ENCODE data around the gene CHSY1. TPM values are rescaled to one million over a fixed set of nuclear protein-coding genes. Genes with fewer than 3 reads are reported as not detected.

Gene CHSY1
- total RNA-seq = 61.7 and 101 TPM in 2 replicates

GRCh38 chr15:101251830-101252820, at the start of gene CHSY1:
CHSY1 (minus strand) TSS chr15:101252048; CDS start chr15:101251456, 592 bp downstream.

GRCh38 chr15:101294731-101295606, 43.1 kb upstream of the CHSY1 start, which contains the start of gene SNRPA1:
SNRPA1 (minus strand) TSS chr15:101295248; CDS start chr15:101295178, 70 bp downstream.

DNA sequence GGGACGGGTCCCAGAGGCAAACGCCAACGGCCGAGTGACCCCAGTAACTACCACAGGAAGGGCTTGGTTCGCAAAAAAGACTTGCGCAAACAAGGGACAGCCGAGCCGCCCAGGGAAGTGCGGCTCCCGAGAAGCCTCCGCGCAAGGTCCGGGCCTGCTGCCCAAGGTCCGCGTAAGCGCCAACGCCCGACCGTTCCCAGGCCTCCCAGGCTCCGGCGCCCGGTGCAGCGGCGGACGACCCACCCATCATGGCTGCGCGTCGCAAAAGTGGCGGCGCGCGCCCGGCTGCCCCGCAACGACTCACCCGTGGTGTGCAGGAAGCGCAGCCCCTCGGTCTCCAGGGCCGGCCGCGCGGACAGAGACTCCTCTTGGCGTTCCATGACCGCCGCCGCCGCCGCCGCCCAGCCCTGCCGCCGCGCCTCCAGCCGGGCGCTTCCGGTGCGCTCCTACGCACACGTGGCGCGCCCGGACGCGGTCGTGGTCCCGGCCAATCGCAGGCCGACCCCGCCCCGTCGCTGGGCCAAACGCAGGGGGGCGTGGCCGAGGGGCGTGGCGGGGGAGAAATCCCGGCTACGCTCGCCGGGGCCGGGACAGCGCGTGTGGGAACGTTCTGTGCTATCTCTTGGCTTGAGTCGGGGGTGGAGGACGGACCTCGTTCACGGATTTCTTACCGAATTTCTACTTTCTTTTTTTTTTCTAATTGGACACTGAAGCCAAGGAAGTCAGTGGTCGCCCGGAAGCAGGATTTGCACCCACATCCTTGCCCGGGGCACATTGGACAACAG, 25.4 kb upstream of the CHSY1 start, which contains the start of gene SELENOS:
SELENOS (minus strand) TSS at position 448 of the 785 bp plus-strand sequence; CDS start at position 380, 68 bp downstream.

Other genes starting within 250 kb of the CHSY1 start
- 60.5 and 67.3 TPM in 2 replicates for gene SELENOS, start 25.4 kb upstream of the CHSY1 start, total RNA-seq
- gene SNRPA1, start 43.2 kb upstream of the CHSY1 start, total RNA-seq = 9.2 and 10.6 TPM in 2 replicates
- 1.0 and 1.1 TPM in 2 replicates for gene PCSK6, start 237.7 kb upstream of the CHSY1 start, total RNA-seq